Spleen (tissue), 11 donors: Measurements from ENCODE around the gene NKAIN4. TPM values are rescaled to one million over a fixed set of nuclear protein-coding genes. Genes with fewer than 3 reads are reported as not detected.

Experiments
- DNase-seq: peaks from one replicate; pipeline ENCODE4 v3.0.0-alpha.2; 2020
- H3K27ac ChIP-seq, 8 donors: fragments of 200-600 bp; sonication (generic) in 7 of 8; 1 replicate in 4 of 8; 2 replicates in 4 of 8; pipeline versions ENCODE4 v1.5.0 to v1.8.0; 2016 to 2021; ENCODE audit warnings: inconsistent platforms in 4 of 8, mild to moderate bottlenecking in 4 of 8, moderate library complexity in 1 of 8
- H3K27me3 ChIP-seq, 7 donors: fragments of 200-600 bp; sonication (generic) in 6 of 7; replicated peaks in 1 of 7; 1 replicate in 4 of 7; 2 replicates in 3 of 7; pipeline versions ENCODE4 v1.5.0 to v1.8.0; 2016 to 2021; ENCODE audit warnings: inconsistent platforms in 3 of 7, mild to moderate bottlenecking in 1 of 7
- H3K36me3 ChIP-seq, 6 donors: fragments of 200-600 bp; sonication (generic) in 5 of 6; 1 replicate in 4 of 6; 2 replicates in 2 of 6; pipeline versions ENCODE4 v1.5.0 to v1.8.0; 2016 to 2021; ENCODE audit warnings: inconsistent platforms in 2 of 6
- H3K4me1 ChIP-seq, 6 donors: fragments of 200-600 bp; sonication (generic) in 5 of 6; 1 replicate in 3 of 6; 2 replicates in 3 of 6; pipeline versions ENCODE4 v1.5.0 to v1.8.0; 2016 to 2021; ENCODE audit warnings: inconsistent platforms in 3 of 6
- H3K4me3 ChIP-seq, 8 donors: fragments of 200-600 bp; sonication (generic) in 7 of 8; 1 replicate in 4 of 8; 2 replicates in 4 of 8; pipeline versions ENCODE4 v1.5.0 to v1.8.0; 2016 to 2021; ENCODE audit warnings: inconsistent platforms in 4 of 8, mild to moderate bottlenecking in 4 of 8, moderate library complexity in 2 of 8
- H3K9me3 ChIP-seq, 8 donors: fragments of 200-600 bp; sonication (generic) in 7 of 8; 1 replicate in 4 of 8; 2 replicates in 4 of 8; pipeline versions ENCODE4 v1.5.0 to v1.8.0; 2016 to 2021; ENCODE audit warnings: inconsistent platforms in 4 of 8
- CTCF ChIP-seq, 11 experiments: fragments of 200-600 bp in 7 of 11; fragments of 450-650 bp in 4 of 11; sonication (generic) in 4 of 11; IDR thresholded peaks in 8 of 11; conservative IDR thresholded peaks in 3 of 11; 1 replicate in 7 of 11; 2 replicates in 4 of 11; pipeline versions ENCODE4 v1.4.0 to v1.8.0; 2016 to 2021; ENCODE audit warnings: antibody characterized with exemption in 11 of 11, inconsistent platforms in 4 of 11, mild to moderate bottlenecking in 1 of 11
- POLR2A ChIP-seq, 3 donors: fragments of 450-650 bp; IDR thresholded peaks; one replicate each; pipeline ENCODE4 v1.5.1; 2017; ENCODE audit warnings: antibody characterized with exemption in 3 of 3, mild to moderate bottlenecking in 1 of 3
- POLR2AphosphoS5 ChIP-seq, 3 donors: sonication (generic); formaldehyde crosslinking; IDR thresholded peaks; one replicate each; pipeline ENCODE4 v1.5.1; 2017; ENCODE audit warnings: antibody characterized with exemption in 3 of 3
- WGBS, 5 donors: extraction: QIAGEN DNeasy Blood & Tissue Kit in 3 of 5; methylation state at CpG; one replicate each; pipeline versions ENCODE4 v1.1.5 to v1.1.7; 2013 to 2018; 5-methylcytosine and 5-hydroxymethylcytosine counted together
- intact Hi-C: fragments of 100-400 bp; cut with DNase I; formaldehyde crosslinking; loops from one replicate; pipeline ENCODE4 v1.15.0; 2023; ENCODE audit warnings: low total_unique reads
- polyA plus RNA-seq, 3 donors: library from polyadenylated mRNA; stranded (reverse); fragments of 200-250 nt; gene quantifications; one replicate each; pipeline ENCODE4 v1.2.1, GENCODE V29; 2013
- total RNA-seq, 7 donors: library from RNA; depleted of rRNA in 3 of 7; stranded (reverse); fragments of >200 nt in 3 of 7; fragmentation: NEBNext Ultra II Directional in 4 of 7; extraction: Animal tissue kit (Norgen Biotek cat#: 25700) in 4 of 7; gene quantifications; one replicate each; pipeline versions ENCODE4 v1.1.0 to v1.2.1, GENCODE V29; 2016 to 2021
- donor health status: healthy with polysubstance abuse.
- donor health status: DM: no; HTN: no; CAD: no; lungs with moderate emphysema.
- donor health status: DM: no; HTN: no; CAD: no.
- donor health status: Bipolar disorder and iron deficiency.
- donor health status: healthy.
- donor health status: DM: no; HTN: no; CAD: no.
- donor health status: DM: yes; HTN: yes; CAD: no.

Gene NKAIN4
- total and polyA plus RNA-seq, 10 donors, result 0.09 TPM; not detected in 9

GRCh38 chr20:63277466-63278272 is 23.4 kb upstream of the NKAIN4 start:
- WGBS, 5 donors, result 90 to 97% (median 96%) methylated on average over 17 to 30 of the region's 30 CpGs
- H3K27ac ChIP-seq, result no peak overlapping the region
- no peaks in the 10 kb centered on the region for H3K9me3 ChIP-seq
- H3K36me3 ChIP-seq, result peaks cover 0 to 76% (median 69%) of the 10 kb centered on the region in 6 donors
- no peaks in the 10 kb centered on the region for H3K27me3 ChIP-seq
- intact Hi-C loops, result no loop called here
- peaks cover 14 to 37% (median 23%) of the 10 kb centered on the region in 6 donors for H3K4me1 ChIP-seq
- H3K4me3 ChIP-seq, result no peak overlapping the region
- TF ChIP-seq POLR2A (IDR thresholded peaks at IDR 0.05) (no peak), POLR2AphosphoS5 (IDR thresholded peaks at IDR 0.05) (no peak), CTCF (IDR thresholded peaks at IDR 0.05 in 8 of 11, conservative IDR thresholded peaks at IDR 0.05 in 3 of 11) (no peak)
- DNase-seq, result no peak

- 89 to 96% (median 95%) methylated on average over 13 to 20 of the region's 20 CpGs for WGBS, 5 donors
- intact Hi-C loops, result no loop called here
- peaks cover 0 to 69% (median 62%) of the 10 kb centered on the region in 6 donors for H3K36me3 ChIP-seq
- no peak for TF ChIP-seq POLR2A (IDR thresholded peaks at IDR 0.05)
- no peak for TF ChIP-seq POLR2AphosphoS5 (IDR thresholded peaks at IDR 0.05)
- no peak for TF ChIP-seq CTCF (IDR thresholded peaks at IDR 0.05 in 8 of 11, conservative IDR thresholded peaks at IDR 0.05 in 3 of 11)
- no peak overlapping the region for H3K4me3 ChIP-seq
- no peaks in the 10 kb centered on the region for H3K27me3 ChIP-seq
- H3K27ac ChIP-seq, result no peak overlapping the region
- no peaks in the 10 kb centered on the region for H3K9me3 ChIP-seq
- H3K4me1 ChIP-seq, result peaks cover 14 to 40% (median 25%) of the 10 kb centered on the region in 6 donors
- DNase-seq, result no peak
Observed at GRCh38 chr20:63276956-63277355, 22.7 kb upstream of the NKAIN4 start.

GRCh38 chr20:63275825-63276224 is 21.6 kb upstream of the NKAIN4 start:
- Histone ChIP-seq H3K4me3 (no peak overlapping the region), H3K27ac (no peak overlapping the region), H3K27me3 (no peaks in the 10 kb centered on the region), H3K9me3 (no peaks in the 10 kb centered on the region), H3K4me1 (peaks cover 14 to 46% (median 30%) of the 10 kb centered on the region in 6 donors), H3K36me3 (peaks cover 0 to 58% (median 52%) of the 10 kb centered on the region in 6 donors)
- no peak for DNase-seq
- TF ChIP-seq POLR2A (IDR thresholded peaks at IDR 0.05), result no peak
- TF ChIP-seq CTCF (IDR thresholded peaks at IDR 0.05 in 8 of 11, conservative IDR thresholded peaks at IDR 0.05 in 3 of 11), result no peak
- no peak for TF ChIP-seq POLR2AphosphoS5 (IDR thresholded peaks at IDR 0.05)
- intact Hi-C loops, result no loop called here
- 91 to 97% (median 96%) methylated on average over 11 to 18 of the region's 18 CpGs for WGBS, 5 donors
